Smooth muscle cell (in vitro differentiated cells): ENCODE results near the gene NPDC1. TPM values are rescaled to one million over a fixed set of nuclear protein-coding genes. Genes with fewer than 3 reads are reported as not detected.

Source experiments
- DNase-seq: peaks from one replicate; lab custom pipeline; 2025; ENCODE audit not compliant: unreplicated experiment; lab: John Stamatoyannopoulos, UW
- H2AFZ ChIP-seq: fragments of 200-600 bp; sonication (generic); 2 replicates; pipeline ENCODE4 v1.6.0; 2016; ENCODE audit warnings: antibody characterized with exemption, low read depth, mild to moderate bottlenecking
- H3F3A ChIP-seq: fragments of 200-600 bp; sonication (generic); 2 replicates; pipeline ENCODE4 v1.6.0; 2017; ENCODE audit warnings: antibody characterized with exemption, low read depth
- H3K27ac ChIP-seq: fragments of 200-600 bp; sonication (generic); 2 replicates; pipeline ENCODE4 v1.5.1; 2016; ENCODE audit warnings: low read depth, mild to moderate bottlenecking
- H3K27me3 ChIP-seq: fragments of 200-600 bp; sonication (generic); 2 replicates; pipeline ENCODE4 v1.6.1; 2016; ENCODE audit warnings: low read depth, mild to moderate bottlenecking
- H3K36me3 ChIP-seq: fragments of 200-600 bp; sonication (generic); 2 replicates; pipeline ENCODE4 v1.5.1; 2016; ENCODE audit warnings: low read depth
- H3K4me1 ChIP-seq: fragments of 200-600 bp; sonication (generic); 2 replicates; pipeline ENCODE4 v1.5.1; 2016; ENCODE audit warnings: low read depth
- H3K4me2 ChIP-seq: fragments of 200-600 bp; sonication (generic); 2 replicates; pipeline ENCODE4 v1.6.0; 2016; ENCODE audit warnings: mild to moderate bottlenecking
- H3K4me3 ChIP-seq: fragments of 200-600 bp; sonication (generic); 2 replicates; pipeline ENCODE4 v1.5.1; 2016; ENCODE audit warnings: mild to moderate bottlenecking
- H3K79me2 ChIP-seq: fragments of 200-600 bp; sonication (generic); 2 replicates; pipeline ENCODE4 v1.6.0; 2016; ENCODE audit warnings: low read depth, mild to moderate bottlenecking
- H3K9ac ChIP-seq: fragments of 200-600 bp; sonication (generic); 2 replicates; pipeline ENCODE4 v1.6.0; 2016; ENCODE audit warnings: low read depth
- H3K9me3 ChIP-seq: fragments of 200-600 bp; sonication (generic); replicated peaks from 2 replicates; pipeline ENCODE4 v1.5.1; 2016; ENCODE audit warnings: low read depth
- H4K20me1 ChIP-seq: fragments of 200-600 bp; sonication (generic); 2 replicates; pipeline ENCODE4 v1.6.0; 2016; ENCODE audit warnings: low read depth
- CTCF ChIP-seq: fragments of 200-600 bp; sonication (generic); IDR thresholded peaks from 2 replicates; pipeline ENCODE4 v1.5.1; 2017; ENCODE audit warnings: borderline replicate concordance, mild to moderate bottlenecking, antibody characterized with exemption; ENCODE audit not compliant: insufficient read depth, poor library complexity, severe bottlenecking
- WGBS: methylation state at CpG from one replicate; pipeline ENCODE4 v1.1.7; 2016; ENCODE audit warnings: low lambda C conversion rate; 5-methylcytosine and 5-hydroxymethylcytosine counted together
- polyA plus RNA-seq: library from polyadenylated mRNA; unstranded; fragments of >200 nt; fragmentation: Nextera tagmentation; extraction: Ambion mirVana; gene quantifications from 2 replicates; pipeline ENCODE4 v1.2.1, GENCODE V29; 2016
- total RNA-seq: library from RNA; depleted of rRNA; stranded (reverse); fragments of >200 nt; gene quantifications from 2 replicates; pipeline ENCODE4 v1.2.3, GENCODE V29; 2014

NPDC1 gene
- total and polyA plus RNA-seq, 2 experiments from 2014 or later, result 9.9 to 19.3 TPM

- Histone ChIP-seq H2AFZ (no peak overlapping the region), H3K9me3 (no peaks in the 10 kb centered on the region), H3K27ac (no peak overlapping the region), H3K9ac (no peak overlapping the region), H3K36me3 (no peaks in the 10 kb centered on the region), H3F3A (no peaks in the 10 kb centered on the region), H3K79me2 (no peaks in the 10 kb centered on the region), H4K20me1 (no peaks in the 10 kb centered on the region), H3K4me1 (peaks cover 16% of the 10 kb centered on the region), H3K27me3 (peaks cover 80% of the 10 kb centered on the region), H3K4me2 (no peak overlapping the region), H3K4me3 (no peak overlapping the region)
- WGBS, result 86% methylated on average over 5 of the region's 5 CpGs
- TF ChIP-seq CTCF, result no peak
- no peak for DNase-seq
Observed at GRCh38 chr9:137050570-137050969, 4.6 kb upstream of the NPDC1 start.

- H2AFZ ChIP-seq, result no peak overlapping the region
- 53% methylated on average over 33 of the region's 38 CpGs for WGBS
Observed at GRCh38 chr9:137049544-137050449, 3.8 kb upstream of the NPDC1 start.

GRCh38 chr9:137048655-137049543, 2.9 kb upstream of the NPDC1 start:
- Histone ChIP-seq H3K79me2 (no peaks in the 10 kb centered on the region), H3F3A (no peaks in the 10 kb centered on the region), H3K4me3 (no peak overlapping the region), H3K9me3 (no peaks in the 10 kb centered on the region), H3K27me3 (peaks cover 79% of the 10 kb centered on the region), H3K27ac (no peak overlapping the region), H4K20me1 (peaks cover 12% of the 10 kb centered on the region), H3K4me1 (peaks cover 17% of the 10 kb centered on the region), H3K36me3 (no peaks in the 10 kb centered on the region), H3K4me2 (no peak overlapping the region), H2AFZ (no peak overlapping the region), H3K9ac (no peak overlapping the region)
- TF ChIP-seq CTCF, result no peak
- DNase-seq, result no peak
- 69% methylated on average over 49 of the region's 72 CpGs for WGBS

More at GRCh38 chr9:137049544-137050449, 3.8 kb upstream of the NPDC1 start:
- no peaks in the 10 kb centered on the region for H3K9me3 ChIP-seq
- H3K4me3 ChIP-seq, result no peak overlapping the region
- no peak overlapping the region for H3K4me2 ChIP-seq
- H3K36me3 ChIP-seq, result no peaks in the 10 kb centered on the region
- H3F3A ChIP-seq, result no peaks in the 10 kb centered on the region
- no peak overlapping the region for H3K27ac ChIP-seq
- DNase-seq, result peak; percentile 13
- TF ChIP-seq CTCF, result peak; percentile 37
- H3K9ac ChIP-seq, result no peak overlapping the region
- peaks cover 4% of the 10 kb centered on the region for H4K20me1 ChIP-seq
- H3K4me1 ChIP-seq, result peaks cover 21% of the 10 kb centered on the region
- H3K27me3 ChIP-seq, result peaks cover 80% of the 10 kb centered on the region
- no peaks in the 10 kb centered on the region for H3K79me2 ChIP-seq
